Tibial nerve (tissue), 4 donors: Measurements from ENCODE around the gene SOX5.

ENCODE experiments used
- CTCF ChIP-seq, 5 experiments: fragments of 200-600 bp in 3 of 5; fragments of 450-650 bp in 2 of 5; sonication (generic) in 3 of 5; IDR thresholded peaks; one replicate each; pipeline ENCODE4 v1.5.1; 2016 to 2019; ENCODE audit warnings: antibody characterized with exemption in 5 of 5, mild to moderate bottlenecking in 3 of 5, moderate library complexity in 2 of 5
- EP300 ChIP-seq, 2 donors: sonication (generic); formaldehyde crosslinking; IDR thresholded peaks; one replicate each; pipeline ENCODE4 v1.6.1; 2017; ENCODE audit warnings: antibody characterized with exemption in 2 of 2, mild to moderate bottlenecking in 1 of 2
- POLR2A ChIP-seq, 2 donors: fragments of 450-650 bp; IDR thresholded peaks; one replicate each; pipeline ENCODE4 v1.6.1; 2017; ENCODE audit warnings: antibody characterized with exemption in 2 of 2, mild to moderate bottlenecking in 2 of 2, moderate library complexity in 2 of 2

DNA sequence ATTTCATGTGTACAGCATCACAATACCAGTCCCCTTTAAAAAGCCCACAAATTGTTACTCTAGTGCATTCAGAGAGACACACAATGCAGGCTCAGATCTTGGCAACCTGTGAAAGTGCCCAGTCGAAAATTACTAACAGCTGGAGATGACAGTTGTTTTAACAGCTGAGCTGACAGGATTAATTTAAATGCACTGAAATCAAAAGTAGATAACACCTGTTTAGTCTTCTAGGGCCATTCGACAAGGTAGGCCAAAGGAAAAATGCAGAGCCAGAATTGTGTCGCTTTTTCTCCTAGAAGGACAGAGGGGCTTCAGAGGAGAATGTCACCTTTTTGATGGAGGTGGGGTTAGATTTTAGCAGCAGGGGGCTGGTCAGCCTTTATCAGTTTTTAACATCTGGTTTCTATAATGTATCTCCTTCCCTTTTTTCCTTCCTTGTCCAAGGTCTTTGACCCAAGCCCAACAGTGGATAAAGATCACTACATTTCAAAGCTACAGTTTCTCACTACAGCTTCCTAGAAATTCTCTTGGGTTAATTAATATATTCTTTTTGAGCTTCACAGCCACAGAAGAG, 139.1 kb downstream of the SOX5 start:
- TF ChIP-seq CTCF (IDR thresholded peaks at IDR 0.05) (no peak), POLR2A (IDR thresholded peaks at IDR 0.05) (no peak), EP300 (IDR thresholded peaks at IDR 0.05) (no peak)
